Esophagus (tissue), 2 donors: Measurements from ENCODE around the gene RAPGEF2. TPM values are rescaled to one million over a fixed set of nuclear protein-coding genes. Genes with fewer than 3 reads are reported as not detected.
"Not testable (repeated sequence)": the region's sequence is repeated elsewhere in the genome, so short reads cannot be mapped to it uniquely, and the experiment has no call there.

ENCODE experiments used
- H3K27ac ChIP-seq, 2 donors: one replicate each; pipeline ENCODE4 v1.5.1; 2013; ENCODE audit warnings: low read depth in 2 of 2, mild to moderate bottlenecking in 2 of 2, inconsistent platforms in 1 of 2, low read length in 1 of 2, moderate library complexity in 1 of 2
- H3K27me3 ChIP-seq, 2 donors: one replicate each; pipeline ENCODE4 v1.6.1; 2013; ENCODE audit warnings: low read length in 2 of 2, control low read depth in 1 of 2, mild to moderate bottlenecking in 1 of 2; ENCODE audit not compliant: insufficient read depth in 2 of 2, control insufficient read depth in 1 of 2
- H3K36me3 ChIP-seq, 2 donors: one replicate each; pipeline ENCODE4 v1.6.1; 2013; ENCODE audit warnings: low read length in 1 of 2; ENCODE audit not compliant: control insufficient read depth in 2 of 2, insufficient read depth in 2 of 2
- H3K4me1 ChIP-seq, 2 donors: one replicate each; pipeline ENCODE4 v1.6.1; 2013; ENCODE audit warnings: low read length in 1 of 2; ENCODE audit not compliant: control insufficient read depth in 2 of 2, insufficient read depth in 2 of 2
- H3K4me3 ChIP-seq, 2 donors: one replicate each; pipeline ENCODE4 v1.5.1; 2013; ENCODE audit warnings: low read length in 2 of 2, mild to moderate bottlenecking in 2 of 2, low read depth in 1 of 2, moderate library complexity in 1 of 2
- H3K9me3 ChIP-seq, 2 donors: one replicate each; pipeline ENCODE4 v1.6.1; 2013; ENCODE audit warnings: mild to moderate bottlenecking in 2 of 2, low read depth in 1 of 2, low read length in 1 of 2, moderate library complexity in 1 of 2; ENCODE audit not compliant: control insufficient read depth in 2 of 2, insufficient read depth in 1 of 2
- WGBS, 2 donors: extraction: QIAGEN DNeasy Blood & Tissue Kit; methylation state at CpG; one replicate each; pipeline ENCODE4 v1.1.7; 2013; 5-methylcytosine and 5-hydroxymethylcytosine counted together
- polyA plus RNA-seq, 2 donors: library from polyadenylated mRNA; stranded (reverse); fragments of 200-250 nt; gene quantifications; one replicate each; pipeline ENCODE4 v1.2.3, GENCODE V29; 2013
- donor health status: healthy with polysubstance abuse.
- donor health status: Bipolar disorder and iron deficiency.

The RAPGEF2 gene
- polyA plus RNA-seq, 2 donors = 3.9 to 4.3 TPM

DNA sequence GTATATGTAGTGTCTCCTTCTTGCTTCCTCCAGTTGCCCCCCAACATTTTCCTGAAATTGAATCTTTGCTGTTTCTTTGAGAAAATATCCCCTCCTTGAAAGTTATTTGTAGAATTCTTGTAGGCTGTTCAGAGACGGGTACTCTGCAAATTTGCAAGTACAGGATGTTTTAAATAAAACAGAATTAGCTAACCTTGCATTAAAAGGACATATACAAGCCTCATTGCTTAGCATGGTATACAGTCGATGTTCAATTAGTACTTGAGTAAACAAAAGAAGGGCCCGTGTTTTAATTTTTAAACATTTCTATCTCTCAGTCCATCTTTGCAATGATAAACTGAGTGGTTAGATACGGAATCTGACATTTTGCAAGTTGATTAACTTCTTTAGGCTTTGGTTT, 50.8 kb downstream of the RAPGEF2 start:
- H3K27me3 ChIP-seq = no peaks in the 10 kb centered on the region
- 73 to 80% methylated on average over 4 of the region's 4 CpGs for WGBS, 2 donors
- H3K4me1 ChIP-seq = no peaks in the 10 kb centered on the region
- no peaks in the 10 kb centered on the region for H3K36me3 ChIP-seq
- no peak overlapping the region for H3K4me3 ChIP-seq
- no peak overlapping the region for H3K27ac ChIP-seq
- H3K9me3 ChIP-seq = no peaks in the 10 kb centered on the region

GRCh38 chr4:159155119-159155518, 52.2 kb downstream of the RAPGEF2 start:
- Histone ChIP-seq H3K9me3 (no peaks in the 10 kb centered on the region), H3K36me3 (no peaks in the 10 kb centered on the region), H3K4me1 (no peaks in the 10 kb centered on the region), H3K4me3 (no peak overlapping the region), H3K27ac (no peak overlapping the region), H3K27me3 (no peaks in the 10 kb centered on the region)
- WGBS, 2 donors = 65 to 71% methylated on average over 4 of the region's 4 CpGs

DNA sequence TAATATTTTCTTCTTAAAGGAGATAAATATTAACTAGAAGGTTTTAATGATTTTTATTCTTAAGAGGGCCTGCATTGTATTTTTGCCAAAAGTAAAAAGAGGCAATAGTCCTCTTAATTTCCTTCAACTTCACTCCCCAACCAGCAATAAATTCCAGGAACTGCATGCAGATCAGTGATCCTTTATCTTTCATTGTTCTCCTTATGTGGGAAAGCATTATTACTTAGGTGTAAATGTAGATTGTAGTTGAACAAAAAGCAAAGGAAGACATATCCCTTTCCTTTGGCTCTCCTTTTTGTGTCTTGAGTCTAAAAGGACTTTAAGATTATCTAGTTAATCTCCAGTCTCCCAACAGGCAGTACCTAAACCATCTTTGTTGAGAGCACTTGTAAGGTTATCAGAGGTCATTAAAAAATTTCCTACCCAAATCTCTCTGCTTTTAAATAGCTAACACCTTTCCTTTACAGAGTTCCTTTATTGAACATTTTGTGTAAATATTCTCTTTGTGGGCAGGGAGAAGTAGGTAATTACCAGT, 55.3 kb downstream of the RAPGEF2 start:
- Histone ChIP-seq H3K4me1 (no peaks in the 10 kb centered on the region), H3K36me3 (no peaks in the 10 kb centered on the region), H3K27me3 (no peaks in the 10 kb centered on the region), H3K27ac (no peak overlapping the region), H3K4me3 (no peak overlapping the region), H3K9me3 (no peaks in the 10 kb centered on the region)

GRCh38 chr4:159158985-159159384, 56.1 kb downstream of the RAPGEF2 start:
- 81 to 92% methylated on average over 5 of the region's 5 CpGs for WGBS, 2 donors
- Histone ChIP-seq H3K27me3 (no peaks in the 10 kb centered on the region), H3K36me3 (no peaks in the 10 kb centered on the region), H3K27ac (no peak overlapping the region), H3K4me1 (no peaks in the 10 kb centered on the region), H3K4me3 (no peak overlapping the region), H3K9me3 (no peaks in the 10 kb centered on the region)

GRCh38 chr4:159159611-159160010, 56.7 kb downstream of the RAPGEF2 start:
- no peaks in the 10 kb centered on the region for H3K27me3 ChIP-seq
- 64 to 76% methylated on average over 2 of the region's 2 CpGs for WGBS, 2 donors
- no peak overlapping the region for H3K27ac ChIP-seq
- H3K36me3 ChIP-seq = no peaks in the 10 kb centered on the region
- no peak overlapping the region for H3K4me3 ChIP-seq
- no peaks in the 10 kb centered on the region for H3K4me1 ChIP-seq
- no peaks in the 10 kb centered on the region for H3K9me3 ChIP-seq

GRCh38 chr4:159160242-159160641, 57.4 kb downstream of the RAPGEF2 start:
- Histone ChIP-seq H3K4me3 (no peak overlapping the region), H3K4me1 (no peaks in the 10 kb centered on the region), H3K27ac (no peak overlapping the region), H3K9me3 (no peaks in the 10 kb centered on the region), H3K36me3 (no peaks in the 10 kb centered on the region), H3K27me3 (no peaks in the 10 kb centered on the region)
- WGBS, 2 donors = 90 to 100% methylated on average over 1 of the region's 1 CpG

DNA sequence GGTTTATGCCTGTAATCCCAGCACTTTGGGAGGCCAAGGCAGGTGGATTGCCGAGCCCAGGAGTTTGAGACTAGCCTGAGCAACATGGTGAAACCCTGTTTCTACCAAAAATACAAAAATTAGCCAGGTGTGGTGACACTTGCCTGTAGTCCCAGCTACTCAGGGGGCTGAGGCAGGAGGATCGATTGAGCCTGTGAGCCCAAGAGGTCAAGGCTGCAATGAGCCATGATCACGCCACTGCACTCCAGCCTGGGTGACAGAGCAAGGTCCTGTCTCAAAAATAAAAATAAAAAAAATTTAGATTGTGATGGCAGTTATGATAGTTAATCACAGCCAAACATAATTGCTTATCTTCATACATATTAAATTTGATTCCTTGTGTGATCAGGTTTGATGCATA, 58.6 kb downstream of the RAPGEF2 start:
- WGBS, 2 donors = 91 to 92% methylated on average over 3 of the region's 3 CpGs
- not testable (repeated sequence) for H3K27me3 ChIP-seq, H3K36me3 ChIP-seq, H3K27ac ChIP-seq, H3K9me3 ChIP-seq, H3K4me1 ChIP-seq, H3K4me3 ChIP-seq

DNA sequence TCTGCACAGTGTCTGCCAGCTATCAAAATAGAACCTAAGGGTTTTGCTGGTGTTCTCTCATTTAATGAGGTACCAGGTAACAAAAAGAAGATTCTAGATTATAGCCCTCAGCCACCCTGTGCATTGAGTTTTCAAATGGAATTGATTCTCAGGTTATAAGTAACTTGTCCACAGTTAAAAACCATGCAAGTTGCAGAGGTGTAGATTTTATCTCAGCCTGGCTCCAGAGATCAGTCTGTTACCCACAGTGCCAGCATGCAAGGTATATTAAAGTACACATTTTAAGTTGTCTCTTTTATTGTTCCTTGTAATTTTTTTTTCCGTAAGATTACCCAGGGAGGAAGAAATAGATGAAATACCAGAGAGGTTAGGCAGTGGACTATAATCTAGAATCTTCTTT, 59.7 kb downstream of the RAPGEF2 start:
- H3K9me3 ChIP-seq = no peaks in the 10 kb centered on the region
- H3K4me3 ChIP-seq = no peak overlapping the region
- H3K36me3 ChIP-seq = no peaks in the 10 kb centered on the region
- no peaks in the 10 kb centered on the region for H3K4me1 ChIP-seq
- no peak overlapping the region for H3K27ac ChIP-seq
- WGBS, 2 donors = 86 to 94% methylated on average over 1 of the region's 1 CpG
- H3K27me3 ChIP-seq = no peaks in the 10 kb centered on the region

DNA sequence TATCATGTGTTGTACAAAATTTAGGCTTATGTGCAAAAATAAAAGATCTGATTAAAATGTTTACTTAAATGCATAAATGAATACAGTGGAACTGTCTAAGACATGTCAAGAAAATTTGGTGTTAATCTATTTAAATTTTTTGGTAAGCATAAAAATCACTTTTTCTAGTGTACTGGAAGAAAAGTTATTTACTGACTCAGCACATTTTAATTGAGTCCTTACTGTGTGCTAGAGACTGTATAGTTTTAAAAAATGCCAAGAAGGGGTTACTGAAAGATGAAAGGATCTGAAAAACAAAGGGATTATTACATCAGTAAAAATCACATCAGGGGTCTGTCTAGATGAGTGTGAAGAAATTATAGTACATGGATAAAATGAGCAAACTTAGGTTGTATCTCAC, 60.6 kb downstream of the RAPGEF2 start:
- no peaks in the 10 kb centered on the region for H3K9me3 ChIP-seq
- no peak overlapping the region for H3K27ac ChIP-seq
- H3K4me1 ChIP-seq = no peaks in the 10 kb centered on the region
- H3K36me3 ChIP-seq = no peaks in the 10 kb centered on the region
- H3K27me3 ChIP-seq = no peaks in the 10 kb centered on the region
- H3K4me3 ChIP-seq = no peak overlapping the region

DNA sequence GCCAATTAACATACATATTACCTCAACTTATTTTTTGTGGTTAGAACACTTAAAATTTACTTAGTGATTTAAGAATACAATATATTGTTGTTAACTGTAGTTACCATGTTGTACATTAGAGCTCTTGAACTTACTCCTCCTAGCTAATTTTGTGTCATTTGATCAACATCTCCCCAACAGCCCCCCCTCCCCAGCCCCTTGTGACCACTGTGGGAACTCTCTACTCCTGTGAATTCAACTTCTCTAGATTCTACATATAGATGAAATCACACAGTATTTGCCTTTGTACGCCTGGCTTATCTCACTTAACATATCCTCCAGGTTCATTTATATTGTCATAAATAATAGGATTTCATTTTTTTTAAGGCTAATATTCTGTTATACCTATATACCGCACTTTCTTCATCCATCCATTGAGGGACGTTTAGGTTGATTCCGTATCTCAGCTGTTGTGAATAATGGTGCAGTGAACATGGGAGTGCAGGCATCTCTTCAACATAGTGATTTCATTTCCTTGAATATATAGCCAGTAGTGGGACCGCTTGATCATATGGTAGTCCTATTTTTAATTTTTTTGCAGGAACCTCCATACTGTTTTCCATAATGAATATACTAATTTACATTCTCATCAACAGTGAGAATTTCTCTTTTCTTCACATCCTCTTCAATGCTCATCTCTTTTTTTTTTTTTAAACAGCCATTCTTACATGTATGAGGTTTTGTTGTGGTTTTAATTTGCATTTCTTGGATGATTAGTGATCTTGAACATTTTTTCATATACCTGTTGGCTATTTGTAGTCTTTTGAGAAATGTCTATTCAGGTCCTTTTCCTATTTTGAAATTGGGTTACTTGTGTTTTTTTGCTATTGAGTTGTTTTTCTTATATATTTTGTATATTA, 66.8 kb downstream of the RAPGEF2 start:
- no peaks in the 10 kb centered on the region for H3K27me3 ChIP-seq

More for the DNA sequence above, 66.8 kb downstream of the RAPGEF2 start:
- H3K27ac ChIP-seq = no peak overlapping the region
- H3K9me3 ChIP-seq = no peaks in the 10 kb centered on the region
- no peaks in the 10 kb centered on the region for H3K4me1 ChIP-seq
- WGBS, 2 donors = 94 to 97% methylated on average over 5 of the region's 5 CpGs
- no peak overlapping the region for H3K4me3 ChIP-seq
- H3K36me3 ChIP-seq = no peaks in the 10 kb centered on the region
